DLD1 (cell line): ENCODE measurements around the gene FOXA3.

Source experiments
- in situ Hi-C: cut with HindIII; loops from 2 replicates; pipeline ENCODE4 v1.10.0; 2017; ENCODE audit warnings: low sequenced_read_pairs

The FOXA3 gene

DNA sequence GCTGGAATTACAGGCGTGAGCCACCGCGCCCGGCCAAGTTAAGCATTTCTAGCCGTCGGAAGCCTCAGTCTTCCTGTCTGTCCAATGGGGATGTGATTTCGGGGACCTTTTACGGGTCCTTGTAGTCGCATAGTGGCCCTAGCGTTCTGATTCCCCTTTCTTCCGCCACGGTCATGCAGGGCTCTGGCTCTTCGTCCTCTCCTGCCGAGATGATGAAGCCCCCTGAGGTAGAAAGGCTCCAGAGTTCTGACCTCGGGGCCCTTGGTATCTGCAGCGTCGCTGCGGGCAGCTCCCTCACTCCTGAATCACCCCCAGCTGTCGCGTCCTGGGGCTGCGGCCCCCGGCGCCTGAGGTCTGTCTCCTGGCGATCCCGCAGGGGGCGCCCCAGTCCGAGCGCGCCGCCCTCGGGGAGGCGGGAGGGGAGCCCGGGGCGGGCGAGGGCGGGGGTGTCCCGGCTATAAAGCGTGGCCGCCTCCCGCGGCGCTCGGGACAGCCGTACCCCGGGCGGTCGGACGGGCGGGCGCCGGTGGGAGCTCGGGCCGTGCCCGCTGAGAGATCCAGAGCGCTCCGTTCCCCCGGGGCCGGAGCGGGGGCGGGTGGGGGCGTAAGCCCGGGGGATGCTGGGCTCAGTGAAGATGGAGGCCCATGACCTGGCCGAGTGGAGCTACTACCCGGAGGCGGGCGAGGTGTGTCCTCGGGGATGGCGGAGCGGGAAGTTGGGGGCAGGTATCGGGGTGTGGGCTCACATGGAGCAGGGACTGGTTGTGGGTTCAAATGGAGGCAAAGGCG, at the start of gene FOXA3:
Gene FOXA3, plus strand, starts transcription at position 487 of the 789 bp plus-strand sequence. Its CDS starts 131 bp downstream, at position 618.
- in situ Hi-C loops, result no loop called here

DNA sequence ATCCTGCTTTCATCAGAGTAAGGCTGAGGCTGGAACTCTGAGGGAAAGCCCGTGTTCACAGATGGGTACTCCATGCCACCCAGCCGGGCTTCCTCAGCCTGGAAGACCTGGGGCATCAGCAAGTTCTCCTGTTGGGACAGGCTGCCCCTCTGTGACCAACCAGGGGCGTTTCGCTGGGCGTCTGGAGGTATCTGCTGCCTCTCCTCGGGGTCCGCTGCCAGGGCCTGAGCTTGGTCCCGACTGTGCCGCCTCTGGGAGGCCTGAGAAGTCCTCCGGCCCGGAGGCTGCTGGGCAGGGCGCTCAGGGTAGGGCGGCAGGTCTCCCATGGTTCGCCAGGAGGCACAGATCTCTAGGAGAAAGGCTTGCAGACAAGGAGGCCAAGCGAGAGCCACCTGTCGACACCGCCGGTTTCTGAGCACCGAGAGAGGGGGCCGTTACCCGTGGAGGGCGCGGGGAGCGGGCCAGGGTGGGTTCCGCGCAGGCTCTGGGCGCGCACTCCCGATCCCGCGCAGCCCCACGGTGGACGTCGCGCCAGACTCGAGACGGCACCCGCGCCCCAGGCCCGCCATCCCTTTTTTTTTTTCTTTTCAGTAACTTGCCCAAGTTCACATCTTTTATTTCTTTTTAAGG, 49.2 kb upstream of the FOXA3 start, which contains the start of gene RSPH6A:
Gene RSPH6A, minus strand, starts transcription at position 458 of the 630 bp plus-strand sequence. Its CDS starts 132 bp downstream, at position 326.
- in situ Hi-C loops, result no loop called here

GRCh38 chr19:45815481-45816216, 48.5 kb upstream of the FOXA3 start:
- in situ Hi-C loops, result no loop called here

DNA sequence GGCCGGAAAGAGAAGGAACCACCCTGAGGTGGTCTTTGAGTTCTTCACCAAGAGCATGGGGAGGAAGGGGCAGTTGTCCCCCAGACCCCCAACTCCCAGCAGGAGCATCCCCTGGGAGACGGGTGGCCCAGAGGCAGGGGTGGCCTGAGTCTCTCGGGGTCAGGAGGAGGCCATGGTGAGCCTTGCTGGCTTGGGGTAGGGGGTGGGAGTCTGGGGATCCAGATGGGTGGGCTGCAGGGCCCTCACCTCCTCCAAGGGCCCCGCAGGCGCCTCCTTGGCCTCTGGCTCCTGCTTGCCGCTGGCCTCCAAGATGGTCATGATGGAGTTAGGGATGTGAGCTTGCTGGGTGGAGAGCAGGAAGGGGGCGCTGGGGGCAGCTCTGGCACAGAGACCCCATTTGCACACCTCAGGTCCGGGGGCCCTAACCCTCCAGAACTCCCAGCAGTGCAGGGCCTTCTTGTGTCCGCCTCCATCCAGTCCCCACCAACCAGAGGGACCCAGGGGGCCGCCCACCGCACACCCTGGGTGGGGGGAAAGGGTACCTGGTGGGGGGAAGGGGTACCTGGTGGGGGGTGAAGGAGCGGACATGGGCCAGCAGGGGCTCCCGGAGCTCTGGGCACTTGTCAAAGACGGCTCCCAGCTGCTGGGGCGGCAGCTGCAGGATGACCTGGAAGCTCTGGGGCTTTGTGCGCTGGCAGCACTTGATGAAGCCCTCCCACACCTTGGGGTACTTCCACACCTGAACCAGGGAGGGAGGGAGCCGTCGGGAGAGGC, 47.7 kb upstream of the FOXA3 start:
- in situ Hi-C loops, result no loop called here

- in situ Hi-C loops, result no loop called here
These were observed 47.0 kb upstream of the FOXA3 start for GRCh38 chr19:45817010-45817724.

DNA sequence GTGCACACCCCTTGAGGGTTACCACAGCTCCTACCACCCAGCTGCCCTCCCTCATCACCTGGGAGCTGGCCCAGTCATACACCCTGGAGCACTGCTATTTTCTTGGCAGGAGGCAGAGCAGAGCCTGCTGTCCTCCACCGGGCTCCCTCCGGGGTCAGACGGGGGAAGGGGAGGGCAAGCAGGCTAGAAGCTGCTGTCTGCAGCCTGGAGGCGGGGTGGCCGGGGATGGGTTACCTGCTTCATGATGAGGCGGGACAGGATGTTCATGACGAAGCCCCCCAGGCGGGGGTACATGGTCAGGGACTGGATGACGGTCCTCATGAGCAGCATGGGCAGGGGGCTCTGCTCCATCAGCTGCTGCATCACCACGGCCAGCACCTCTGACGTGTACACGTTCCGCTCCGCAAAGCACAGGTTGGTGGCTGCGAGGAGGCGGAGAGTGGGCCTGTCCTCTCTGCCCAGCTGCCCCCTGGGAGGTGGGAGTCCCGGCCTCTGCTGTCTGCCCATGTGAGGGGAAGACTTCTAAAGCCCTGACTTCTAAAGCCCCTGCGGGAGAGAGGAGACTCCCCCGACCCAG, 46.3 kb upstream of the FOXA3 start:
- in situ Hi-C loops, result no loop called here

DNA sequence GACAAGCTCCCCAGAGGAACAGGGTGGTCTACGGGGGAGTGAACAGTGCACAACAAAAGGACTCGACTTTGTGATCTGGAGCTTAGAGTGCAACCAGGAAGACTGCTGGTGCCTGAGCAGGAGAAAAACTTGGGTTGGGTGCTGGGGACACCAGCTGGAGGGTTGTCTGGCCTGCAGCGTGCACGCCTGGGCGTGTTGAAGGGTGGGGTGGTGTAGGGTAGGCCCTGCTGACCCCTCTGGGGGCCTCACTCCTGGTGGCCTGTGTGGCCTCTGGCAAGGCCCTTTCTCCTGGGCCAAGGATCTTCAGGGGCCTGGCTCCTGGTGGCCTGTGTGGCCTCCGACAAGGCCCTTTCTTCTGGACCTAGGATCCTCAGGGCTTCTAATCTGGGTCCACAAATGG, 44.4 kb upstream of the FOXA3 start:
- in situ Hi-C loops, result no loop called here

DNA sequence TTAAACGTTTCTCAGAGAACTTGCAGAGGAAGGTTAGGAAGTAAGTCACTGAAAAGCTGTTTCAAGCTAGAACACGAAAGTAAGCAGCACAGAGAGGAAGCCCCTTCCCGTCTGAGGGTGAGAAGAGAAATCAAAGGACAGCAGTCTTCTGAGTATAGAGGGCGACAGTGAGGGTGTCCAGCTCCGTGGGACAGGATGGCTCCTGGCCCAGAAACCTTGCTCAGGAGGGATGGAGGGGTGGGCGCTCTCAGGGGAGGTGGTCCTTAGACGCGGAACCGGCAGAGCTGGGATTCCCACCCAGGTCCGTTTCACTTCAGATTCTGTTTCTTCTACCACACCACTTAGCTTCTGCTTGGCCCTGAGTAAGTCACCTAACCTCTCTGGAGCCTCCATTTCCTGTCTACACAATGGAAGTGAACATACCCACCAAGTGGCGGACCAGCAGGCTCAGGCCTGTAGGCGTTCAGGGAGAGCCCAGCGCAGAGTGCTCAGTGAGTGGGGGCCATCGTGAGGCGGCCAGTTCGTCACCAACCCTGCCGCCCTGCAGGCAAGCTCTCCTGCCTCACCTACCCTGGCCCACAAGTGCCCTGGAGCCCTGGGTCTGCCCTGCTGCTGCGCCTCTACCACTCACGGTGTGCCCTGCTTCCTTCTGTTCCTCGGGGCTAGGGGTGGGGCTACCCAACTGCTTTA, 43.6 kb upstream of the FOXA3 start:
- in situ Hi-C loops, result no loop called here

DNA sequence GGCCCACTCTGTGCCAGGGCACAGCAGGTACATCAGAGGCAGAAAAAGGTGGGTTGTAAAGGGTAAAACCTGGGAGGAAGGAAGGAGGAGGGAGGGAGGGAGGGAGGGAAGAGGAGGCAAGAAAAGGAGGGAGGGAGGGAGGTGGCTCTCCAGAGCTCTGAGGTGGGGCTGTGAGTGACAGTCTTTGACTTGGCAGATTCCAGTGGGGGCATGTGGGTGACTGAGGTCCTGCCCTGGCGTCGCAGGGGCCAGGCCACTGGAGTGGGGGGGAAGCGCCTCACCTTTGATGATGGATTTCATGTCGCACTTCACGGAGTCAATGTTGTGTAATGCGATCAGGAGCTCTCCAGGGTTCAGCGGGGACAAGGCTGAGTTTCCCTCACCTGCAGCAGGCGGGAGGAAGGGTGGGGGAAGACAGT, 43.0 kb upstream of the FOXA3 start:
- in situ Hi-C loops, result no loop called here

- in situ Hi-C loops, result no loop called here
These were observed 42.6 kb upstream of the FOXA3 start for GRCh38 chr19:45821570-45821969.

DNA sequence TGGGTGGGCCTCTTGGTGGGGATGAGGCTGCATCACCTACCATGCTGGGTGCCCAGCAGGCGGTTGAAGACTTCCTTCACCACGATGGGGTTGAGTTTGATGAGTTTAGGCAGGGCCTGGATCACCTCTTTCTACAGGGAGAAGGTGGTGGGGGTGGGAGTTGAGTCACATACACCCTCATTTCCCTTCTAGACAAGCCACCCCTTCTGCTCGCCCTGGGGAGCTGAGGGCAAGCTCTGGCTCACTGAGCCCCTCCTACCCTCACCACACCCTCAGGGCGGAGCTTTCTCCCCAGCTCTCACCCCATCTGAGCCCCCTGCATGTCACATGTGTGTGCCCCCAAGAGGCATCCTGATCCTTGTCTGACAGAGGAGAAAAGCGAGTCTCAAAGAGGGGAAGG, 41.4 kb upstream of the FOXA3 start:
- in situ Hi-C loops, result no loop called here

GRCh38 chr19:45823182-45823581, 40.9 kb upstream of the FOXA3 start:
- in situ Hi-C loops, result no loop called here

GRCh38 chr19:45824041-45824471, 40.1 kb upstream of the FOXA3 start:
- in situ Hi-C loops, result no loop called here

DNA sequence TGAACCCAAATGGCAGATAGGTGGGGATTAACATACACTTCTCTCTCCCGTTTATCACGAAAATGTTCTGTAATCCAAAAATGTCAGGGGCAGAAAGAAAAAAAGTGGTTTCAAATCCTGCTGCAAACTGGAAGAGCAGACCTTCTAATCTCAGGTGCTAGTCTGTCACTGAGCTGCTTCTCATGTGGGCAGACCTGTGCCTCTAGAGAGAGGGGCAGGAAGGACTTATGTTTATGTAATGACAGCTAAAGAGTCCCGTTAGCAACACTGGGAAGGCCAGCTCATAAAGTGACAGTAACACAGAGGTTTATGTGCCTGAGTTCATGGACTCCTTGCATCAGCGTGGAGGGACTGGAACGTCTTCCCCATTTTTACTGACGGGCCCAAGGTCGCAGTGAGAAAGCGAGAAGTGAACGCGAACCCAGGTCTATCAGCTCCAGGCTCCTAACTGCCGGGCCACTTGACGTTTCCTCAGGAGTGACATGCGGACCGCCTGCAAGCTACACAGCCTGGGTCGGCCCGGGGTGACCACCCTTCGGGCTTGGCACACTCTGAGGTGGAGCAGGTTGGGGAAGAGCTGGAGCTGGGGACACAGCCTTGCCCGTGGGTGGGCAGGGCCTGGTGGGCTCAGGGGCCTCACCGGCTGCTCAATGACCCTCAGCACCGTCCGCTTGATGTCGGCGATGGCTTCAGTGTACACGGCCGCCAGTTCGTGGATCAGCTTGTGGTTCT, 39.4 kb upstream of the FOXA3 start:
- in situ Hi-C loops, result no loop called here

DNA sequence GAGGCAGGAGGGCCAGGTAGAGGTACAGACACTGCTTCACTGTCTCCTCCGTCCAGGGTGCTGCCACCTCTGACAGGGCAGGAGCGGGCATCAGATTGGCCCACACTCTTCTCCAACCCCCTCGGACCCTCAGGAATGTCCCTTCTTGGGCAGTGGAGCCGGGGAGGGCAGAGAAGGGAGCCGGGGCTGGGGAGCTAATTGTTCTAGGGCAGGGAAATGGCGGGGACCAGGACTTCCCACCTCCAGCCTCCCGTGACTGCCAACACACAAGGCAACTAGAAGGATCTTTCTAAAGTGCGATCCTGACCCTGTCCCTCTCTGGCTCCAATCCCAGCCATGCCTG, 38.9 kb upstream of the FOXA3 start:
- in situ Hi-C loops, result no loop called here

DNA sequence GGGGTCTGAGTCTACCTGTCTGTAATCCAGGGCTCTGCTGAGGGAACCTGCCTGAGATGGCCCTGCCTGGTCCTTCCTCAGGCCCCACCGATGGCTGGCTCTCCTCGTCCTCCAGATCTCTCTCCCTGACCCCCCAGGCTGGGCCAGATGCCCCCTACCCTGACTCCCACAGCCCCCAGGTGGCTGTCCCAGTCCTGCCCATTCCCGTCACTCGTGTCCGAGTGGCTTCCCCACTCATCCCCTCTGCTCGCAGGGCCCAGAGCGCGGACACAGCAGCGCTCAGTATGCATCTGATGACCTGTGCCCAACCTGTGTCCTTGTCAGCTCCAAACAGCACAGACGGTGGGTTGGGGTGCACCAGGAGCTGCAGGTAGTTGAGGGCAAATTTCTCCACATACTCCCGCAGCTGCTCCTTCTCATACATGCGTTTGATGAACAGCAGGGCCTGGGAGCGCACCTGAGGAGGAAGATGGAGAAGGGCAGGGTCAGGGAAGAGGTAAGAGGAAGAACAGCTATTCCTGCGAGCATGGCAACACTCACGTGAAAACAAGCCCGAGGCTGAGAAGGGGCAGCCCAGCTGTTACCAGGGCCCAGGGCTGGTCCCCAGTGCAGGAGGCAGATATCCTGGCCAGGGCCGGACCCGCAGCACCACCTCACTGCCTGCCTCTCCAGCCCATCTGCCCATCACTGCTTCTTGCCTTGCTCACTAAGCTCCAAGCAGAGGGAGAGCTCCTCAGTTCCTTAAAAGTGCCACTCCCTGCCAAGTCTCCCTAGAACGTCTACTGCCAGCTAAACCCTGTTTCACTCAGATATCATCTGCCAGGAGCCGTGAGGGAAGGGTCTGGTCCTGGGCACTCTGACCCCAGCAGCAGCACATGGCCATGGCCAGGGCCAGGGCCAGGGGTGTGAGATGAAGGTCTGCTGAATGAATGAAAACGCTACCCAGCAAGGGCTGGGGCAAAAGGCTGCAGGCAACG, 37.9 kb upstream of the FOXA3 start:
- in situ Hi-C loops, result no loop called here

DNA sequence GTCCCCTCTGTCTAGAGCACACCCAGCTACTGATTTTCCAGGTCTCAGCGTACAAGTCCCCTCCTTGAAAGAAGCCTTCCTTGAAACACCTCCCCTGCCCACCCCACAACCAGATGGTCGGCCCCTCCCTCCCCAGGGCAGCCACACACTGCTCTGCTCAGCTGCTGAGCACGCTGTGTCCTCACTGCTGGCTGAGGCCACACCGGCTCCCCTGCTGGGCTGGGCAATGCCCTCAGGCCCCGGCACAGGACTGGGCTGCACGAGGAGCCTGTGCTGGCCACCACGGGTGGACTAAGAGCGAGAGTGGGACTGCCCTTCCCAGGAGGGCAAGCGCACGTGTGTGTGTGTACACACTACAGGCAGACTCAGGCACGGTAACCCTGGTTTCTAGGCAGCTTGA, 37.2 kb upstream of the FOXA3 start:
- in situ Hi-C loops, result no loop called here
